Endothelial cell of umbilical vein (primary cell): Measurements from ENCODE around the gene GLRX5. TPM values are rescaled to one million over a fixed set of nuclear protein-coding genes. Genes with fewer than 3 reads are reported as not detected.

Source experiments
- BruUV-seq: library from RNA; stranded (reverse); fragments of 400-500 nt; replicated peaks from 2 replicates; lab custom pipeline; 2021; lab: Mats Ljungman, UMichigan
- CTCF ChIA-PET: fragments of 300-600, 350-600 bp; sonication (Branson Sonifier 250); formaldehyde crosslinking; loops from one replicate; lab custom pipeline; 2021; ENCODE audit warnings: antibody characterized with exemption, inconsistent platforms; lab: Charles Lee
- POLR2A ChIA-PET: fragments of 300-600, 350-600 bp; sonication (Branson Sonifier 250); formaldehyde crosslinking; loops from one replicate; lab custom pipeline; 2021; ENCODE audit warnings: antibody characterized with exemption, inconsistent platforms; lab: Charles Lee
- DNase-seq: peaks from one replicate; pipeline ENCODE4 v3.0.0-alpha.2; 2011; ENCODE audit warnings: low read depth, low spot score
- FAIRE-seq: peaks from 2 replicates; lab custom pipeline; 2011; peaks lifted over from hg19 to GRCh38; lab: Jason Lieb, UNC
- H2AFZ ChIP-seq: 2 replicates; pipeline ENCODE4 v1.6.0; 2012; ENCODE audit warnings: low read depth, low read length, control low read depth, inconsistent platforms
- H3K27ac ChIP-seq: 2 replicates; pipeline ENCODE4 v1.5.1; 2011; ENCODE audit warnings: low read depth, mild to moderate bottlenecking, control low read depth, low read length, moderate library complexity; ENCODE audit not compliant: insufficient read depth
- H3K27me3 ChIP-seq, 2 experiments: 2 replicates each; pipeline versions ENCODE4 v1.6.0 to v1.6.1; 2011; ENCODE audit warnings: low read length in 2 of 2, mixed read lengths in 1 of 2; ENCODE audit not compliant: control insufficient read depth in 2 of 2, insufficient read depth in 2 of 2
- H3K36me3 ChIP-seq, 2 experiments: 2 replicates in 1 of 2; 3 replicates in 1 of 2; pipeline ENCODE4 v1.5.1; 2011; ENCODE audit warnings: low read length in 2 of 2, mild to moderate bottlenecking in 1 of 2, moderate library complexity in 1 of 2; ENCODE audit not compliant: control insufficient read depth in 2 of 2, insufficient read depth in 2 of 2; ENCODE audit errors: extremely low read depth in 1 of 2
- H3K4me1 ChIP-seq: 3 replicates; pipeline ENCODE4 v1.5.1; 2011; ENCODE audit warnings: mild to moderate bottlenecking, low read length; ENCODE audit not compliant: control insufficient read depth, insufficient read depth; ENCODE audit errors: extremely low read depth
- H3K4me2 ChIP-seq: 2 replicates; pipeline ENCODE4 v1.6.1; 2011; ENCODE audit warnings: low read length, control low read depth, mixed read lengths; ENCODE audit not compliant: insufficient read depth
- H3K4me3 ChIP-seq, 3 experiments: fragments of 200-600 bp in 1 of 3; sonication (generic), shearing (Covaris generic) in 1 of 3; replicated peaks in 1 of 3; 2 replicates each; pipeline ENCODE4 v1.5.1; 2011 to 2016; ENCODE audit warnings: control low read depth in 3 of 3, low read length in 3 of 3, mild to moderate bottlenecking in 2 of 3, inconsistent platforms in 1 of 3, low read depth in 1 of 3, moderate library complexity in 1 of 3; ENCODE audit not compliant: insufficient read depth in 1 of 3
- H3K79me2 ChIP-seq: 2 replicates; pipeline ENCODE4 v1.6.0; 2012; ENCODE audit warnings: low read length, inconsistent platforms; ENCODE audit not compliant: control insufficient read depth, insufficient read depth
- H3K9ac ChIP-seq: replicated peaks from 2 replicates; pipeline ENCODE3; 2011; ENCODE audit warnings: low read length, control low read depth; ENCODE audit not compliant: insufficient read depth; ENCODE audit errors: extremely low read depth
- H3K9me1 ChIP-seq: replicated peaks from 3 replicates; pipeline ENCODE4 v1.6.0; 2011; ENCODE audit warnings: mild to moderate bottlenecking, low read length; ENCODE audit not compliant: control insufficient read depth, insufficient read depth; ENCODE audit errors: extremely low read depth
- H3K9me3 ChIP-seq: replicated peaks from 2 replicates; pipeline ENCODE4 v1.5.1; 2012; ENCODE audit warnings: low read length, inconsistent platforms; ENCODE audit not compliant: control insufficient read depth, insufficient read depth
- H4K20me1 ChIP-seq: replicated peaks from 2 replicates; pipeline ENCODE3; 2011; ENCODE audit warnings: mild to moderate bottlenecking, low read length; ENCODE audit not compliant: control insufficient read depth, insufficient read depth; ENCODE audit errors: extremely low read depth
- EZH2 ChIP-seq: IDR thresholded peaks from 2 replicates; pipeline ENCODE4 v1.6.1; 2012; ENCODE audit warnings: borderline replicate concordance, low read depth, mild to moderate bottlenecking, moderate library complexity, low read length, inconsistent platforms; ENCODE audit not compliant: severe bottlenecking
- FOS ChIP-seq: IDR thresholded peaks from 2 replicates; pipeline ENCODE4 v1.6.1; 2011; ENCODE audit warnings: mild to moderate bottlenecking, low read length, moderate library complexity, borderline replicate concordance; ENCODE audit not compliant: insufficient read depth
- GATA2 ChIP-seq: IDR thresholded peaks from 2 replicates; pipeline ENCODE4 v1.7.0; 2011; ENCODE audit warnings: low read depth, mild to moderate bottlenecking, moderate library complexity, mixed read lengths, low read length; ENCODE audit not compliant: insufficient read length, insufficient read depth
- JUN ChIP-seq: IDR thresholded peaks from 2 replicates; pipeline ENCODE4 v1.6.1; 2011; ENCODE audit warnings: borderline replicate concordance, low read depth; ENCODE audit not compliant: insufficient read length, insufficient read depth
- MYC ChIP-seq: IDR thresholded peaks from one replicate; pipeline ENCODE4 v1.6.1; 2011; ENCODE audit warnings: mild to moderate bottlenecking, low read depth, low read length
- POLR2A ChIP-seq: IDR thresholded peaks from 2 replicates; pipeline ENCODE4 v1.6.1; 2012; ENCODE audit warnings: low read depth, mild to moderate bottlenecking, control low read depth, low read length
- POLR2AphosphoS5 ChIP-seq: IDR thresholded peaks from 2 replicates; pipeline ENCODE4 v1.6.1; 2012; ENCODE audit warnings: low read depth, mild to moderate bottlenecking, control low read depth, low read length, moderate library complexity; ENCODE audit not compliant: insufficient read depth
- dilution Hi-C: fragments of 300-500 bp; cut with MboI; formaldehyde crosslinking; loops from one replicate; pipeline ENCODE4 v1.15.0; 2019; ENCODE audit warnings: low sequenced_read_pairs; ENCODE audit not compliant: extremely low pct_ligation_motif_present
- intact Hi-C: fragments of 100-400 bp; cut with micrococcal nuclease; formaldehyde crosslinking; loops from one replicate; pipeline ENCODE4 v1.10.0; 2022
- polyA plus RNA-seq, 4 experiments: library from polyadenylated mRNA; depleted of rRNA in 3 of 4; stranded (reverse) in 3 of 4; unstranded in 1 of 4; fragments of >200 nt; gene quantifications; 2 replicates each; pipeline versions ENCODE4 v1.2.1 to v1.2.3, GENCODE V29; 2011 to 2012; ENCODE audit warnings: missing spikeins in 1 of 4
- total RNA-seq: library from RNA; stranded (reverse); gene quantifications from 2 replicates; pipeline ENCODE4 v1.2.3, GENCODE V29; 2021
- TF ChIP-seq, protein P1 (sequence below): IDR thresholded peaks from 2 replicates; pipeline ENCODE4 v1.6.1; 2011; ENCODE audit not compliant: insufficient read depth, insufficient read length
- TF ChIP-seq, protein P2 (sequence below), 2 donors: IDR thresholded peaks; 1 replicate in 1 of 2; 2 replicates in 1 of 2; pipeline ENCODE4 v1.5.1; 2011; ENCODE audit warnings: low read length in 2 of 2, mild to moderate bottlenecking in 2 of 2, moderate library complexity in 2 of 2, control low read depth in 1 of 2, inconsistent platforms in 1 of 2, low read depth in 1 of 2; ENCODE audit not compliant: insufficient read depth in 1 of 2; ENCODE audit errors: extremely low read depth in 1 of 2

GLRX5 gene
- total and polyA plus RNA-seq, 2 donors (not counting 3 experiments of a cell fraction or from before 2014, with no cell fraction given), result 42.6 to 52.0 TPM

DNA sequence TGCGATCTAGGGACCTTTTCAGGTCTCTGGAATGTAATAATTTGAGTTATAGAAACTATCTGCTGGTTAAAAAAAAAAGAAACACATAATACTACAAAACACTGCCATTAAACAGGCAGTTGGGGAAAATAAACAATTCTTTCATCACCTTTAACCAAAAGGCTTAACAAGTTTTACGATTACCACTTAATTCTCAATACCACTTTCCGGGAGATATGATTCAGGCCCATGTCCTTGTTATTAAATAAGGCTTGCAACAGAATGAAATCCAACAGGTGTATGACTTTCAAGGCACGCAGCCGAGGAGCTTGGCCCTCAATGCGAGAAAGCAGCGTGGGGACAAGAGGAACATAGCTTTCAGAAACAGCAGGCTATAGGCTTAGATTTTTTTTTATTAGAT is 5.6 kb upstream of the GLRX5 start:
- H3K79me2 ChIP-seq, result peaks cover 42% of the 10 kb centered on the region
- no peak overlapping the region for H2AFZ ChIP-seq
- dilution Hi-C loops (no loop called here), intact Hi-C loops (no loop called here)
- no peak overlapping the region for H3K9ac ChIP-seq
- no peak for DNase-seq
- POLR2A ChIA-PET, result no interaction called here
- FAIRE-seq, result no peak
- no peaks in the 10 kb centered on the region for H3K9me3 ChIP-seq
- no peak overlapping the region for H3K4me2 ChIP-seq
- H3K27ac ChIP-seq, result no peak overlapping the region
- no peaks in the 10 kb centered on the region for H3K36me3 ChIP-seq
- no peaks in the 10 kb centered on the region for H3K9me1 ChIP-seq
- BruUV-seq, result no TSS peak
- H3K4me1 ChIP-seq, result peaks cover 53% of the 10 kb centered on the region
- H3K4me3 ChIP-seq, result no peak overlapping the region
- H4K20me1 ChIP-seq, result no peaks in the 10 kb centered on the region
- CTCF ChIA-PET, result interaction anchor here (0.7 to 4.9 kb wide), 5 partner anchors 14 to 745 kb away, joined by 3 to 164 read pairs (median 78); partner anchors contain the start of gene SYNE3
- no peaks in the 10 kb centered on the region for H3K27me3 ChIP-seq
- TF ChIP-seq, protein P1, sequence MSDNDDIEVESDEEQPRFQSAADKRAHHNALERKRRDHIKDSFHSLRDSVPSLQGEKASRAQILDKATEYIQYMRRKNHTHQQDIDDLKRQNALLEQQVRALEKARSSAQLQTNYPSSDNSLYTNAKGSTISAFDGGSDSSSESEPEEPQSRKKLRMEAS, result no peak
- TF ChIP-seq POLR2A, result no peak
- TF ChIP-seq MYC, result no peak
- TF ChIP-seq, protein P2, sequence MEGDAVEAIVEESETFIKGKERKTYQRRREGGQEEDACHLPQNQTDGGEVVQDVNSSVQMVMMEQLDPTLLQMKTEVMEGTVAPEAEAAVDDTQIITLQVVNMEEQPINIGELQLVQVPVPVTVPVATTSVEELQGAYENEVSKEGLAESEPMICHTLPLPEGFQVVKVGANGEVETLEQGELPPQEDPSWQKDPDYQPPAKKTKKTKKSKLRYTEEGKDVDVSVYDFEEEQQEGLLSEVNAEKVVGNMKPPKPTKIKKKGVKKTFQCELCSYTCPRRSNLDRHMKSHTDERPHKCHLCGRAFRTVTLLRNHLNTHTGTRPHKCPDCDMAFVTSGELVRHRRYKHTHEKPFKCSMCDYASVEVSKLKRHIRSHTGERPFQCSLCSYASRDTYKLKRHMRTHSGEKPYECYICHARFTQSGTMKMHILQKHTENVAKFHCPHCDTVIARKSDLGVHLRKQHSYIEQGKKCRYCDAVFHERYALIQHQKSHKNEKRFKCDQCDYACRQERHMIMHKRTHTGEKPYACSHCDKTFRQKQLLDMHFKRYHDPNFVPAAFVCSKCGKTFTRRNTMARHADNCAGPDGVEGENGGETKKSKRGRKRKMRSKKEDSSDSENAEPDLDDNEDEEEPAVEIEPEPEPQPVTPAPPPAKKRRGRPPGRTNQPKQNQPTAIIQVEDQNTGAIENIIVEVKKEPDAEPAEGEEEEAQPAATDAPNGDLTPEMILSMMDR (IDR thresholded peaks at IDR 0.05; ENCODE audit: extremely low read depth in 1 of 2, insufficient read depth in 1 of 2, low read depth in 1 of 2, low read length in 2 of 2), result no peak
- TF ChIP-seq FOS, result no peak
- TF ChIP-seq POLR2AphosphoS5, result no peak
- TF ChIP-seq JUN, result no peak
- no peak for TF ChIP-seq GATA2
- no peak for TF ChIP-seq EZH2
